ENCODE results near the gene C22orf23.
"Not testable (repeated sequence)": the region's sequence is repeated elsewhere in the genome, so short reads cannot be mapped to it uniquely, and the experiment has no call there.

Gene C22orf23

DNA sequence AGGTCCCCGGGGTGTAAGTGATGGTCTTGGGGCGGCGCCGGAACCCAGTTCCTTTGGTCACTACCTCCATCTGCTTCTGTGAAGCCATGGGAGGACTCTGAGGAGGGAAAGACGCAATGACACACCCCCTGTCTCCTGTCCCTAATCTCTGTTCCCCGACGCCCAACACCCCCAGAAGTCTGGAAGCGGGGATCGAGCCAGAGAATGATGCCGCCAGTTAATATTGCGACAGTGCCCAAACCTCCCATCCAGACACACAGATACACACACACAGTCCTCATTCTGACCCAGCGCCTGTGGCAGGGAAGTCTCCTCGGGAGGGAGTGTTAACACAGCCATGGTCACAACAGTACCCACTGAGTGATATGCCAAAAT lies 352 bp downstream of the C22orf23 start:
- DNase-seq, result no peak

- not testable (repeated sequence) for DNase-seq
These were observed 772 bp downstream of the C22orf23 start for GRCh38 chr22:37952629-37953028.

DNA sequence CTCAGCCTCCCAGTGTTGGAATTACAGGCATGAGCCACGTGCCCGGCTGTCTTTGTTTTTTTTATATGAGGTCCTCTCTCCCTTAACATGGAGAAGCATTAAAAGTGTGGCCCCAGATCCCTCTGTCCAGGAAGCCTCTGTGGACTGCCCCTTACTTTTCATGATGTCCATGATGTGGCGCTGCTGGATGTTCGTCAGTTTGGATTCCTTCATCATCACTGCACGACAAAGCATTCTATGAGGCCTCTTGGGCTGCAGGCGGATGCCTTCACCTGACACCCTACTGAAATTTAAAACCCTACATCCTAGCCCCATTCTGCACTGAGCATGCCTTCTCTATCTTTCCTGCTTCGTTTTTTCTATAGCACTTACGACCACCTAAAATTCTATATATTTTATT lies 2.1 kb downstream of the C22orf23 start:
- no peak for DNase-seq

DNA sequence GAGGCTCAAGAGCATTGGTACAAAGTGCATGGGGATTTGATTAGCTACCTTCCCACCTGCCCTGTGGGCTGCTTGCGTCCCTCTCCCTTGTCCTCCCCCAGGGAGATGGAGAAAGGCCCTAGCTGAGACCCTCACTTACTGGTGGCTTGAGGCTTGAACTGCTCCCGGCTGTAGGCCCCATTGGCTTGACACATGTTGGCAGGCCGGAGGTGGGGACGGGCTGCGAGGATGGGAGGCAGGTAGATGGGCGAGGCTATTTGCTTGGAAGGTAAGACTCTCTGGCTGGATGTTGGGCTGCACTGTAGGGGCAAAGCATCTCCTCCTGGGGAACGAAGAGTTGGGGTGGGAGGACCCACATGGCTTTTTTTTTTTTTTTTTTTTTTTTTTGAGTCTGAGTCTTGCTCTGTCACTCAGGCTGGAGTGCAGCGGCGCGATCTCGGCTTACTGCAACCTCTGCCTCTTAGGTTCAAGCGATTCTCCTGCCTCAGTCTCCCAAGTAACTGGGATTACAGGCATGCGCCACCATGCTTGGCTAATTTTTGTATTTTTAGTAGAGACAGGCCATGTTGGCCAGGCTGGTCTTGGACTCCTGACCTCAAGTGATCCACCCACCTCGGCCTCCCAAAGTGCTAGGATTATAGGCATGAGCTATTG lies 6.1 kb downstream of the C22orf23 start:
- DNase-seq, result not testable (repeated sequence)

- not testable (repeated sequence) for DNase-seq
These were observed 9.0 kb downstream of the C22orf23 start for GRCh38 chr22:37944423-37944822.

DNA sequence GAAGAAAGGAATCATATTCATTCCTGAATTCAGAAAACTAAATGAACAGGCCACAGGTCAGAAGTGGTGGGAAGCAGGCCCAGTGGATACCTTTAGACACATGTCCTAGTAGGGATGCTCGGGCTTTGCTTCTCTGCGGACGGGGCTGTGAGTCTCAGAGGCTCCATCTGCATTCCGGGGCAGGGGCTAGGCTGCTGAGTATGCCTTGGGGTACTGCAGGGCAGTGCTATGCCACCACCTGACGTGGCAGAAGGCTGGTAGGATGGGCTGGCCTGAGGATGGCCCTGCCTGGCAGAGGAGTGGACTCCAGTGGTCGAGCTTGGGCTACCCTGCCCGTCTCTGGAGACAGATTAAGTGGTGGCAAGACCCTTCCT lies 9.6 kb downstream of the C22orf23 start:
- no peak for DNase-seq

- DNase-seq, result no peak
These were observed 10.1 kb downstream of the C22orf23 start for GRCh38 chr22:37943136-37943824.

- DNase-seq, result no peak
These were observed 11.3 kb downstream of the C22orf23 start for GRCh38 chr22:37942133-37942532.

GRCh38 chr22:37940698-37941376 lies 12.6 kb downstream of the C22orf23 start:
- DNase-seq, result no peak

DNA sequence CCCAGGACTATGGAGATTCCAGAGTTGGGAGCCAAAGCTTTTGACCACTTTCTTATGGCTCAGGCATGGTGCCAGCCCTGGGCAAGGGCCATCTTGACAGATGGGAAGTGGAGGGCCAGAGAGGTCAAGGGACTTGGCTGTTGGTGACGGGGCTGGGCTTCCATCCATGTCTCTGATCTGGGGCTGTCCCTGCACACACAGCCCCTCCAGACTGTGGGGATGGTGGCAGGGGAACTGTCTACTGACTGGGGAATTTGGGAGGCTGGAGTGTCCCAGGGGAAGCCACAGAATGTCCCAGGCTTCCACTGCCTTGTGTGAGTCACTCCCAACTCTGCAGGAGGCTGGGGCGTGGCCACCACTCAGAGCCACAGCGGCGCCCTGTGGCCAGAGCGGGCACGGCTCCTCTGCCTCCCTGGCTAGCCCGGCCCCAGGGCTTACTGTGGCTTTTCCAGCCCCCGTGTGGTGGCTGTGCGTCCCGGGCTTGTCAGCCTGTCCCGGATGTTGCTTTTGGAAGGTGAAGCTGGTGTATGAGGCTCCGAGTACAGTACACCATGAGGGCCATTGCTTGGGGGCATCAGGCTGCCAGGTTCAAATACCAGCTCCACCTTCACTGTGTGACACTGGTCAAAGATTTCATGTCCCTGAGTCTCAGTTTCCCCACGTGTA lies 19.6 kb downstream of the C22orf23 start:
- peak; percentile 37 to 68 (median 60) for DNase-seq

- no peak for DNase-seq
These were observed 20.4 kb downstream of the C22orf23 start for GRCh38 chr22:37932821-37933578.

- no peak for DNase-seq
These were observed 21.0 kb downstream of the C22orf23 start for GRCh38 chr22:37932401-37932800.

- DNase-seq, result no peak
These were observed 21.5 kb downstream of the C22orf23 start for GRCh38 chr22:37931893-37932389.

- no peak for DNase-seq
These were observed 22.4 kb downstream of the C22orf23 start for GRCh38 chr22:37930952-37931440.

- no peak for DNase-seq
These were observed 23.0 kb downstream of the C22orf23 start for GRCh38 chr22:37930270-37930951.

- no peak for DNase-seq
These were observed 24.0 kb downstream of the C22orf23 start for GRCh38 chr22:37929390-37929789.

GRCh38 chr22:37927637-37927936 lies 25.8 kb downstream of the C22orf23 start:
- DNase-seq, result no peak

DNA sequence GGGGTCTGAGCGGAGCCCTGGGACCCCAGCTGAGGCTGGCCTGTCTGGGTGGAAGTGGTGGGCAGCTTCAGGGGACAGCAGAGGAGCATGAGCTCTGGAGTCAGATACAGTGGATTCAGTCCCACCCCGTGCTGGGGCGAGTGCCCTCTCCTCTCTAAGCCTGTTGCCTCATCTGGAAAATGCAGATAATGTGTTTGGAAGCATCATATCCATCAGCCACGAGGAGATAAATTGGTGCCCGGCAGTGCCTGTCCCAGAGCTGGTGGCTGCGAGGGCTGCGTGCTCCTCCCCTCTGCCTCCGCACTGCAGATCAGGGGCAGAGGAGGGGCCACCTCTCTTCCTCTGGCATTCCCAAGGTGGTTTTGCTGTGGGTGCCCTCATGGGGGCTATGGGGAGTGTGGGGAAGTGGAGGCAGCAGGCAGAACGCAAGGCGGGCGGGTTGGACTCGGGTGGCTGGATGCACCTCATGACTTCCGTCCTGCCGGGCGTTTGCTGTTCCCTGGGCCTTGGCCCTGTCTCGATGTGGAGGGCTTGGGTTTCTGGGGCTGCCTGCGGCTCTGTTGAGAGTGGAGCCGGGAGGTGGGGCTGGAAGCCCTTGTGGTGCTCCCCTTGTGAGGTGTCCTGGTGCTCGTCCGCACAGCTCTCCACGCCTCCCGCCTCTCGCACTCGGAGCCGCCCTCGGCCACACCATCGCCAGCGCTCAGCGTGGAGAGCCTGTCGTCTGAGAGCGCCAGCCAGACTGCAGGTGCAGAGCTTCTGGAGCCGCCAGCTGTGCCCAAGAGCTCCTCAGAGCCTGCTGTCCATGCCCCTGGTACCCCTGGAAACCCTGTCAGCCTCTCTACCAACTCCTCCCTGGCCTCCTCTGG lies 26.4 kb downstream of the C22orf23 start:
- no peak for DNase-seq

DNA sequence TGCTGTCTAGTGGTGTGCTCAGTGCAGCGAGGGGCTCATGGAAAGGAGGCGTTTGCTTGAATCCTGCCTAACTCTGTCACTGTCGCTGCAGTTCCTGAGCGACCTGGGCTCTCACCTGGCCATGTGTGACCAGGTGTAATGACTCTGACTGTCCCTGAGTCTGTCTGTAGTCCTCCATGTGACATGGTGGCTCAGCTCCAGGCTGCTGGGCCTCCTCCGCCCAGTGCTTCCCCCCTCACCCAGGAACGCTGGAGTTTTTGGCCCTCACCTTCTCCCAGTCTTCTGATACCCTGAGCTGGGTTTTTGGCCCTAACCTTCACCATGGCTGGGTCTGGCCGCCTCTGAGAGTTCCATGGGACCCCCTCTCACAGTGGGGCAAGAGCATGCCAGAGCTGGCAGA lies 27.0 kb downstream of the C22orf23 start:
- DNase-seq, result no peak

- DNase-seq, result no peak
These were observed 27.6 kb downstream of the C22orf23 start for GRCh38 chr22:37925767-37926166.

GRCh38 chr22:37925330-37925729 lies 28.1 kb downstream of the C22orf23 start:
- DNase-seq, result no peak
